HG03521 (cell line): ENCODE data around the gene ST7.

Experiments
- ATAC-seq: cut with Tn5 transposase; IDR thresholded peaks from one replicate; pipeline ENCODE4 v1.9.1; 2021; ENCODE audit warnings: mild to moderate bottlenecking, moderate library complexity; ENCODE audit not compliant: unreplicated experiment

ST7 gene

DNA sequence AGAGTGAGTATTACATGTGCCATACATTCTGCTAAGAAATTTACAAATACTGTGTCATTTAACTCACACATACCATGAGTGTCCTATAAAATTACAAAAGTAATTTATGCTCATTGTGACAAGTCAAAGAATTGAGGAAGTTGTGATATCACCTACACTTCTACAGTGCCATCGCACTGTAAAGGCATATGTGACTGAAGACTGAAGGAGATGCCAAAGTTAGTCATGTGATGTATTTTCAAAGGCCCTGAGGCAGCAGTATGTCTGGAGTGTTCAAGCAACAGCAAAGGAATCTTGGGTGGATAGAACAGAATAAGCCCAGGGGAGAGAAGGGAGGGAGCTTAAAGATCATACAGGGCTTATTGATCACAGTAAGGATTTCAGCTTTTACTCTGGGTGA, 192.8 kb downstream of the ST7 start:
- no peak for ATAC-seq

DNA sequence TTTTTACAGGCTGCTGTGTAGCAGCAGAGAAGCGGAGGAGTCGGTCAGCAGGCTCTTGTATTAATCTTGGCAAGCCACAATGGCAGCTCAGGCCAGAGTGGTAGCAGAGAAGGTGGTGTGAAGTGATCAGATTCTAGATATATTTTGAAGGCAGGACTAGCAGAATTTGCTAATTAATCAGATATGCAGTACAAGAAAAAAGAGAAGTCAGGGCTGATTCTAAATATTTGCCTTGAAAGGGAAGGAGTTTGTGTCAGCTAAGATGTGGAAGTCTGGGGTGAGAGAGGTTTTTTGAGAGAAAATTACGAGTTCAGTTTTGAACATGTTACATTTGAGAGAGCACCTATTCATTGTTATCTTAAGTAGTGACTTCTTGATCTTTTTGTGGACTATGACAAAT, 193.2 kb downstream of the ST7 start:
- no peak for ATAC-seq

GRCh38 chr7:117148971-117149370, 195.7 kb downstream of the ST7 start:
- no peak for ATAC-seq

GRCh38 chr7:117149692-117150091, 196.4 kb downstream of the ST7 start:
- ATAC-seq: no peak

GRCh38 chr7:117152213-117153007, 199.1 kb downstream of the ST7 start:
- no peak for ATAC-seq

DNA sequence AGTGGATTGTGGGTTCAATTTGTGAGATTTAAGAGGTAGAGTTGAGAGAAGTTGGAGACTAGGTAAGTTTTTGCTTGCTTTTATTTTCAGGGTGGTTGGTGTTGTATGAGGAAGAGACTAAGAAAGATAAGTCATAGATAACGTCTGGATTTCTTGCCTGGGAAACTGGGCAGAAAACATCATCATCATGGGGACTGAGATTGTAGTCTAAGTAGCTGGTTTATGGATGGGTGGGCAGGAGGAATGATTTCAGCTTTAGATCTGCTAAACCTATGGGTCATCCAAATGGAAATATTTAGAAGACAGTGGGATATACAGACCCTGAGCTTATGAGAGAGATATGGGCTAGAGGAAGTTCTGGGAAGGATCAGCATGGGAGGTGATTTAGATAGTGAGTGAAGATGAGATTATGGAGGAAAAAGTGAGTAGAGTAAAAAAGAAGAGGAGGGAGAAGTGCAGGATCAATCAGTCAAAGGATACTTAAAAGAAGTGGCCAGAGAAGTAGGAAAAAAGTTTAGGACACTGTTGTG, 199.8 kb downstream of the ST7 start:
- no peak for ATAC-seq

- no peak for ATAC-seq
These were observed 201.4 kb downstream of the ST7 start for GRCh38 chr7:117154721-117155120.

DNA sequence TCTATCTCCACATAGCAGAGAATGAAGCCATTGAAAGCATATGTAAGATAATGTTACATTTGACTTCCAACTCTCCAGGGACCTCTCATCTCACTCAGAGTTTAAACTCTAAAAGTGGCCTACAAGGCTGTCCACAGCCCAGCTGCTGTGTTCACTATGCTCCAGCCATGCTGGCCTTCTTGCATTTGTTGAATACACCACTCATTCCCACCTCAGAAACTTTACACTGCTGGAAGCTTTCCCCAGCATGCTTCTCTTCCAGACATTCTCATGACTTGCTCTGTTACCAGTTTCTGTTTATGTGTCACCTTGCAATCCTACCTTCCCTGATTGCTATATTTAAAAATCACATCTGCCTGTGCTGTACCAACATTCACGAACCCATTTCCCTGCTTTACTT, 202.4 kb downstream of the ST7 start:
- ATAC-seq: no peak

DNA sequence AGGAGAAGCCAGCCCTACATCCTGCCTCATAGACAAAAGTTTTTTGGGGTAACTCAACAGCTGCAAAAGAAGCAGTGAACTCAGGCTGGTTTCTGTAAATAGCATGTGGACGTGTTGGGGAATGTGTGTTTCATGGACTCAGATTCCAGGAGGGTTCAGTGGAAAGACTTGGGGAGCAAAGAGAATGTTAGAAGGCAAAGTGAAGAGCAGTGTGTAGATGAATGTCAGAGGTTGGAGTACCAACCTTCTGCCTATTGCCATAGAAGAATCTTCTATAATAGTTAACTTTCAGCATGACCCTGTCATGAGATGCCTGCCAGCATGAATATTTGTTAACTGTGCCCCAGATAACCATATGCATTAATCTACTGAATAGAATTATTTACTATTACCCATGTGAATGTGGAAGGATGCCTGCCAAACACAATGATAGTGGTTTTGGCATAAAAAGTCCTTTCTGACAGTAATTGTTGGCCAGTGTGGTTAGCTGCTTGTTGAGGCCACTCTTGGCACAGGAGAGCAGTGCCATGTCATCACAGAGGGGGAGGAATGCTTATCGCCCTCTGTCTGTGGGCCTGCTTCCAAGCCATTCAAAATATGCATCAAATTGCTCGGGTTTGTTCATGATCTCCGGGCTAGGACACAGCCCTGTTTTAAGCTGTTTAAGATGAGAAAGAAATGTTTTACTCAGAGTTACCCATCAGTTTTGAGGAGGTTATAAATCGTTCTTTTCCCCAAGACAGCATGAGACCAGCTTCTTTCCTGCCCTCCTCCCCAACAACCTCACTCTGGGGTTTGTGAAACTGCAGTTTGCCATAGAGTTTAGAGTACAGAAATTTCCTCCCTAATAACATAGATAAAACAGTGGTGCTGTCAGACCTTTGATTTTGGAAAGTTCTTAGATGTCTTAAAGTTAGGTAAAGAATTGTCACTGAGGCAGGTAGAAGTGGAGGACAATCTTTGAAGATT, 204.2 kb downstream of the ST7 start:
- ATAC-seq: no peak

- ATAC-seq: no peak
These were observed 205.8 kb downstream of the ST7 start for GRCh38 chr7:117158941-117159697.

GRCh38 chr7:117163101-117163500, 209.8 kb downstream of the ST7 start:
- no peak for ATAC-seq

DNA sequence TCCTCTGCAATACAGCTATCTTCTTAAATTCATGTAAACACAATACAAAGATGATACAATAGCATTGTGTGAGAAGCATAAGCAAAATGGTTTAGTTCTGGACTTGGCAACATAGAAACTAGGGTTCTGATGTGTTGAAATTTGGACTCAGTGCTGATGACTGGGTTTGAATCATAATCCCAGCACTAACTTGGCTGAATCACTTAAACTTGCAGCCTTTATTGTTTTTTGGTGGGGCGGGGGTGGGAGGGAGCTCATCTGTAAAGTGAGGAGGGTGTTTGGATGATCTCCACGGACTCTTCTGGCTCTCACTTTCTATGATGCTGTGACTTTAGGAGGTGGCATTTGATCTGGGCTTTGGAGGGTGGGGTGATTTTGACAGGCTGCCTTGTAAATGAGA, 211.3 kb downstream of the ST7 start:
- ATAC-seq: no peak

DNA sequence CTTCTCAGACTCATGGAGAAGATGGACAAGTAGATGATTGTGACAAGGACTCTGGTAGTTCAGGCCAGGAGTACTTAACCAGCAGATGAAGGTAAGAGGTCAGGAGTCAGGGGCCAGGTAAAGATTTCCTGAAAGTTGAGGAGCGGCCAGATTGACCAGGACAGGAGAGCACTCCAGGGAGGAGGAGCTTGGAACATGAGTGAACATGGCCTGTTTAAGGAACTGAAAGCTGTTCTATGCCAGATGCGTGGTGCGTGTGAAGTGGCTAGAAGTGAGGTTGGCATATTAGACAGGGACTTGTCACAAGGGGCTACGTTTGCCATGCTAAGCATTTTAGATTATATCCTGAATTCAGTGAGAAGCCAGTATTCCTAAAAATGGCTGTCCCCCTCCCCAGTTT, 212.4 kb downstream of the ST7 start:
- ATAC-seq: no peak

- no peak for ATAC-seq
These were observed 216.6 kb downstream of the ST7 start for GRCh38 chr7:117169907-117170306.

- ATAC-seq: no peak
These were observed 217.8 kb downstream of the ST7 start for GRCh38 chr7:117171106-117171505.

DNA sequence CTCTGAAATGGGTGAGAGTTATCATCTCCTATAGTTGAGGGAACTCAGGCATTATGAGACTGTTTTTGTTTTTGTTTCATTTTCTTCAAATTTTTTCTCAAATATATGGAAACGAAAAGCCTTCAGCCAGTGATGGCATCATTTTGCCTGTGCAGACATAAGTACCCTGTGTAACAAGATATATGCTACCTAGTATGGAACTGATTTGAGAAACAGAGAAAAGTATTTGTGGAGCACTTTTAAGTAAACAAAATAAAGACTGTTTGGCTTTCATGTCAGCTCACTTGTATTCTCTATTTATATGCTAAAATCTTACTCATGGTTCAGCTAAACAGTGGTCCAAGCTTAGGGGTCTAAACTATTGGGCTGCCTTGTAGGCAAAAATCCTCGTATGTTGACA, 219.0 kb downstream of the ST7 start:
- ATAC-seq: no peak

- ATAC-seq: no peak
These were observed 219.9 kb downstream of the ST7 start for GRCh38 chr7:117173035-117173770.

GRCh38 chr7:117176206-117176605, 222.9 kb downstream of the ST7 start:
- ATAC-seq: no peak

DNA sequence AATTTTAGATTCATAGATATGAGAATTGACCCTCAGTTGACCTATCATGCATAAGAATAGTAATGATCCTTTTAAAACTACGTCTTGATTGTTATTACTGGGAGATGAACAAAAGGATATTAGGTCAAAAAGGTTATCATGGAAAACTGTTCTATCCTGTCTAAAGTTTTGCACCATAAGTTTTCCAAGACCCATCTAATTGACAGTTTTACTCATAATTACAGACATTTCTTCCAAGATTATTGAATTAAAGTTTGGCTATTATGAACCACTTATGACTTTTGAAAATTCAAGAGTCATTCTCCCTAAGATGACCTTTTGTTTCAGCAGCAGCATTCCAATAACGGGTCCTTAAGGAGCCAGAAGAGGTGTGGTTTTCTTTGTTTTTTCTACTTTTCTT, 225.3 kb downstream of the ST7 start:
- ATAC-seq: no peak

GRCh38 chr7:117179701-117180100, 226.4 kb downstream of the ST7 start:
- ATAC-seq: no peak
